A549 (cell line): ENCODE results near the gene SPTSSA.

Experiments used
- BCL3 ChIP-seq: fragments of >200 bp; sonication (Bioruptor Twin); formaldehyde crosslinking; IDR thresholded peaks from 3 replicates; pipeline ENCODE4 v1.6.1; 2016
- CHD4 ChIP-seq: fragments of 200-600 bp; sonication (generic); IDR thresholded peaks from 2 replicates; pipeline ENCODE4 v1.6.1; 2016; ENCODE audit warnings: antibody characterized with exemption, mild to moderate bottlenecking, borderline replicate concordance
- CTCF ChIP-seq: fragments of >200 bp; sonication (Bioruptor Twin); formaldehyde crosslinking; IDR thresholded peaks from 3 replicates; pipeline ENCODE4 v1.5.1; 2016
- EHF ChIP-seq: fragments of 250-450 bp; sonication (Bioruptor Pico); IDR thresholded peaks from 2 replicates; pipeline ENCODE4 v1.5.0; 2020; ENCODE audit warnings: mild to moderate bottlenecking
- POLR2A ChIP-seq: IDR thresholded peaks from 2 replicates; pipeline ENCODE4 v1.6.1; 2012; ENCODE audit warnings: mild to moderate bottlenecking, low read length
- SREBF2 ChIP-seq: fragments of 450-650 bp; IDR thresholded peaks from 2 replicates; pipeline ENCODE4 v1.6.1; 2014; ENCODE audit warnings: mild to moderate bottlenecking, moderate library complexity
- ZFP36 ChIP-seq: fragments of 450-650 bp; IDR thresholded peaks from 2 replicates; pipeline ENCODE4 v1.6.1; 2014; ENCODE audit warnings: borderline replicate concordance; ENCODE audit not compliant: partially characterized antibody
- TF ChIP-seq, protein P1 (sequence below): fragments of 200-600 bp; sonication (generic); IDR thresholded peaks from 2 replicates; pipeline ENCODE4 v1.6.1; 2016; ENCODE audit warnings: antibody characterized with exemption, mild to moderate bottlenecking, moderate library complexity

- TF ChIP-seq CTCF = no peak
- TF ChIP-seq SREBF2 = no peak
- no peak for TF ChIP-seq POLR2A
- no peak for TF ChIP-seq ZFP36
- TF ChIP-seq CHD4 = no peak
- no peak for TF ChIP-seq EHF
- TF ChIP-seq BCL3 = no peak
- TF ChIP-seq, protein P1, sequence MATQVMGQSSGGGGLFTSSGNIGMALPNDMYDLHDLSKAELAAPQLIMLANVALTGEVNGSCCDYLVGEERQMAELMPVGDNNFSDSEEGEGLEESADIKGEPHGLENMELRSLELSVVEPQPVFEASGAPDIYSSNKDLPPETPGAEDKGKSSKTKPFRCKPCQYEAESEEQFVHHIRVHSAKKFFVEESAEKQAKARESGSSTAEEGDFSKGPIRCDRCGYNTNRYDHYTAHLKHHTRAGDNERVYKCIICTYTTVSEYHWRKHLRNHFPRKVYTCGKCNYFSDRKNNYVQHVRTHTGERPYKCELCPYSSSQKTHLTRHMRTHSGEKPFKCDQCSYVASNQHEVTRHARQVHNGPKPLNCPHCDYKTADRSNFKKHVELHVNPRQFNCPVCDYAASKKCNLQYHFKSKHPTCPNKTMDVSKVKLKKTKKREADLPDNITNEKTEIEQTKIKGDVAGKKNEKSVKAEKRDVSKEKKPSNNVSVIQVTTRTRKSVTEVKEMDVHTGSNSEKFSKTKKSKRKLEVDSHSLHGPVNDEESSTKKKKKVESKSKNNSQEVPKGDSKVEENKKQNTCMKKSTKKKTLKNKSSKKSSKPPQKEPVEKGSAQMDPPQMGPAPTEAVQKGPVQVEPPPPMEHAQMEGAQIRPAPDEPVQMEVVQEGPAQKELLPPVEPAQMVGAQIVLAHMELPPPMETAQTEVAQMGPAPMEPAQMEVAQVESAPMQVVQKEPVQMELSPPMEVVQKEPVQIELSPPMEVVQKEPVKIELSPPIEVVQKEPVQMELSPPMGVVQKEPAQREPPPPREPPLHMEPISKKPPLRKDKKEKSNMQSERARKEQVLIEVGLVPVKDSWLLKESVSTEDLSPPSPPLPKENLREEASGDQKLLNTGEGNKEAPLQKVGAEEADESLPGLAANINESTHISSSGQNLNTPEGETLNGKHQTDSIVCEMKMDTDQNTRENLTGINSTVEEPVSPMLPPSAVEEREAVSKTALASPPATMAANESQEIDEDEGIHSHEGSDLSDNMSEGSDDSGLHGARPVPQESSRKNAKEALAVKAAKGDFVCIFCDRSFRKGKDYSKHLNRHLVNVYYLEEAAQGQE = no peak
These were observed 26.5 kb upstream of the SPTSSA start for GRCh38 chr14:34488528-34488927.
